ENCODE measurements around the gene GPR78. TPM values are rescaled to one million over a fixed set of nuclear protein-coding genes. Genes with fewer than 3 reads are reported as not detected.
"Not testable (repeated sequence)": the region's sequence is repeated elsewhere in the genome, so short reads cannot be mapped to it uniquely, and the experiment has no call there.

Gene GPR78
- total RNA-seq, 2 donors from 2014 or later = 3.7 to 8.1 TPM

DNA sequence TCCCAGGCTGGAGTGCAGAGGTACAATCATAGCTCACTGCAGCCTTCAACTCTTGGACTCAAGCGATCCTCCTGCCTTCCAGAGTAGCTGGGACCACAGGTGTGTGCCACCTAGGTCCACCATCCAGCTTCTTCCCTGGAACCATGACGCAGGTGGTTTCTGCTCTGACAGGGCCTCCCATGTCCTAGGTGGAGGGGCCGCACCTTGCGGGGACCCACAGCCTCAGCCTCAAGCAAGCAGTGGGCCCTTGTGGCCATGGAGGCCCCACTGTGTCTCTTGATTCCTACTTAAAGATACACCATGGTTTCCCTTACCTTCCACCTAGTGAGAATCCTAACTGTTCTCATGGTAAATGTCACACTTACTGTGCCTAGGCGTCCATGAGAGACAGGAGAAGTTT lies 6.9 kb upstream of the GPR78 start:
- 89% methylated on average over 5 of the region's 5 CpGs; no CpG with 5 or more reads in 1 of the 2 experiments for WGBS, 2 experiments (ENCODE audit: insufficient coverage in 1 of 2, insufficient read length in 1 of 2)
- no peaks in the 10 kb centered on the region for H3K9me3 ChIP-seq (ENCODE audit: control insufficient read depth, low read length)

DNA sequence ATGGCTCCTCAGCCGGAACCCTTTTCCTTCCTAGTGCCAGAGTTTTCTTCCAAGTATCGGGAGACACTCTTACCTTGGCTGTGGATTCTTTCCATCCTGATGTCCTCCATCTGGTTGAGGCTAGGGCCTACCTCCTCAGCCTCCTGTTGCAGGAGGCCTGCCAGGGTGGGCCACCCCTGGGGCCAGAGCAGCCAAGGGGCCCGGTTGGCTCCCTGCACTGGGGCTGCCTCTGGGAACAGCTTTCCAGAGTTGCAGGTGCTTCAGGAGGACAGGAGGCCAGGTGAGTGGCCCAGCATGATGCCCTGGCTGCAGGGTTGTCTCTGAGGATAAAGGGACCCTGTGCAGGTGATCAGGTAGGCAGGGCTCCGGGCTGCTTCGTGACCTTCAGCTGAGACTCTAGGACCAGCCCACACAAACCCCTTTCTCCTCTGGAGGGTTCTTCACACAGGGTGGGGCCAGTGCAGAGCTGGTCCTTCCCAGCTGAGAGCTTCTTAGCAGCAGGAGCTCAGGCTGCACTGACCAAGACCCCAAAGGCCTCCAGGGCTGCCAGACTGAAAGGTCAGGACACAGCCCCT lies 5.3 kb upstream of the GPR78 start:
- Histone ChIP-seq H3K9ac (ENCODE audit: extremely low read depth, low read length, poor library complexity, severe bottlenecking) (no peak overlapping the region), H3K9me3 (ENCODE audit: control insufficient read depth, low read length) (no peaks in the 10 kb centered on the region), H3K36me3 (ENCODE audit: control insufficient read depth, insufficient read depth, low read length) (peaks cover 4% of the 10 kb centered on the region), H3K4me1 (ENCODE audit: control insufficient read depth, insufficient read depth, low read length) (peaks cover 21% of the 10 kb centered on the region), H3K27ac (ENCODE audit: low read depth, low read length) (no peak overlapping the region), H3K27me3 (ENCODE audit: control insufficient read depth, insufficient read depth, low read length, poor library complexity, severe bottlenecking) (no peaks in the 10 kb centered on the region), H3K4me3 (ENCODE audit: low read length) (no peak overlapping the region)
- Mint-ChIP-seq H3K27me3 (ENCODE audit: insufficient read depth) (peaks cover 7% of the 10 kb centered on the region), H3K9me3 (no peaks in the 10 kb centered on the region), H3K4me3 (no peak overlapping the region), H3K27ac (no peak overlapping the region), H3K36me3 (ENCODE audit: low read depth) (no peaks in the 10 kb centered on the region), H3K4me1 (peaks cover 40% of the 10 kb centered on the region)
- DNase-seq = no peak
- no peak for TF ChIP-seq CTCF (conservative IDR thresholded peaks at IDR 0.05)
- WGBS, 2 experiments (ENCODE audit: insufficient coverage in 1 of 2, insufficient read length in 1 of 2) = 93 to 100% methylated on average over 4 to 5 of the region's 5 CpGs

More for the DNA sequence above, 6.9 kb upstream of the GPR78 start:
- Mint-ChIP-seq H3K27ac (no peak overlapping the region), H3K4me1 (peaks cover 30% of the 10 kb centered on the region), H3K9me3 (peaks cover 2% of the 10 kb centered on the region), H3K36me3 (ENCODE audit: low read depth) (no peaks in the 10 kb centered on the region), H3K4me3 (no peak overlapping the region), H3K27me3 (ENCODE audit: insufficient read depth) (peaks cover 2% of the 10 kb centered on the region)
- H3K4me3 ChIP-seq (ENCODE audit: low read length) = no peak overlapping the region
- no peak for DNase-seq
- H3K36me3 ChIP-seq (ENCODE audit: control insufficient read depth, insufficient read depth, low read length) = peaks cover 4% of the 10 kb centered on the region
- H3K4me1 ChIP-seq (ENCODE audit: control insufficient read depth, insufficient read depth, low read length) = peaks cover 14% of the 10 kb centered on the region
- no peak overlapping the region for H3K27ac ChIP-seq (ENCODE audit: low read depth, low read length)
- no peaks in the 10 kb centered on the region for H3K27me3 ChIP-seq (ENCODE audit: control insufficient read depth, insufficient read depth, low read length, poor library complexity, severe bottlenecking)
- TF ChIP-seq CTCF (conservative IDR thresholded peaks at IDR 0.05) = no peak
- H3K9ac ChIP-seq (ENCODE audit: extremely low read depth, low read length, poor library complexity, severe bottlenecking) = no peak overlapping the region

DNA sequence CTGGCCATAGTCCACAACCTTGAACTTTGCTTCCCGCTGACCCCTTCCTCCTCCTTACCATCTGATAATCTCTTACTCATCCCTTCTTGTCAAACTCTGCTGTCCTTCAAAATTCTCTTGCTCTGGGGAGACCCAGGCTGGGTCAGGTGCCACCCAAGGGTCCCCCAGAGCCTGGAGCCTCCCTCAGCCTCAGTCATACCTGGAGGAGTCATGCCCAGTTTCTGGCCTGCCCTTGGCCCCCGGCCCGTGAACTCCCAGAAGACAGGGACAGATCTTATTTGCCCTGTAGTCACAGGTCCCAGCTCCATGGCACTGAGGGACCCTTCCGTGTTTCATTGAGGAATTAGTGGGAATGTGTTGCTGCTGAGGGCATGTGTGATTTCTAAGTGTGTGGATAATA lies 4.7 kb upstream of the GPR78 start:
- no peaks in the 10 kb centered on the region for H3K9me3 Mint-ChIP-seq
- DNase-seq = no peak
- Histone ChIP-seq H3K27ac (ENCODE audit: low read depth, low read length) (no peak overlapping the region), H3K36me3 (ENCODE audit: control insufficient read depth, insufficient read depth, low read length) (peaks cover 4% of the 10 kb centered on the region), H3K9ac (ENCODE audit: extremely low read depth, low read length, poor library complexity, severe bottlenecking) (no peak overlapping the region), H3K9me3 (ENCODE audit: control insufficient read depth, low read length) (no peaks in the 10 kb centered on the region), H3K4me3 (ENCODE audit: low read length) (no peak overlapping the region), H3K27me3 (ENCODE audit: control insufficient read depth, insufficient read depth, low read length, poor library complexity, severe bottlenecking) (no peaks in the 10 kb centered on the region), H3K4me1 (ENCODE audit: control insufficient read depth, insufficient read depth, low read length) (peaks cover 22% of the 10 kb centered on the region)
- H3K36me3 Mint-ChIP-seq (ENCODE audit: low read depth) = no peaks in the 10 kb centered on the region
- no peak for TF ChIP-seq CTCF (conservative IDR thresholded peaks at IDR 0.05)
- 87 to 100% methylated on average over 3 to 4 of the region's 4 CpGs for WGBS, 2 experiments (ENCODE audit: insufficient coverage in 1 of 2, insufficient read length in 1 of 2)
- no peak overlapping the region for H3K27ac Mint-ChIP-seq
- peaks cover 9% of the 10 kb centered on the region for H3K27me3 Mint-ChIP-seq (ENCODE audit: insufficient read depth)
- peaks cover 44% of the 10 kb centered on the region for H3K4me1 Mint-ChIP-seq
- H3K4me3 Mint-ChIP-seq = no peak overlapping the region

GRCh38 chr4:8576591-8576990 lies 3.6 kb upstream of the GPR78 start:
- H3K4me3 ChIP-seq (ENCODE audit: low read length); H3K9me3 ChIP-seq (ENCODE audit: control insufficient read depth, low read length); H3K27ac Mint-ChIP-seq; H3K9me3 Mint-ChIP-seq; H3K27me3 ChIP-seq (ENCODE audit: control insufficient read depth, insufficient read depth, low read length, poor library complexity, severe bottlenecking); H3K4me3 Mint-ChIP-seq; H3K36me3 Mint-ChIP-seq (ENCODE audit: low read depth); DNase-seq; H3K36me3 ChIP-seq (ENCODE audit: control insufficient read depth, insufficient read depth, low read length); H3K27ac ChIP-seq (ENCODE audit: low read depth, low read length); H3K9ac ChIP-seq (ENCODE audit: extremely low read depth, low read length, poor library complexity, severe bottlenecking): not testable (repeated sequence)
- H3K4me1 Mint-ChIP-seq = peaks cover 44% of the 10 kb centered on the region
- H3K27me3 Mint-ChIP-seq (ENCODE audit: insufficient read depth) = peaks cover 19% of the 10 kb centered on the region
- peaks cover 22% of the 10 kb centered on the region for H3K4me1 ChIP-seq (ENCODE audit: control insufficient read depth, insufficient read depth, low read length)
- WGBS, 2 experiments (ENCODE audit: insufficient coverage in 1 of 2, insufficient read length in 1 of 2) = 93 to 100% methylated on average over 4 to 5 of the region's 5 CpGs

Data from endodermal cell (in vitro differentiated cells).